Measurements from ENCODE around the gene FRS3.

DNA sequence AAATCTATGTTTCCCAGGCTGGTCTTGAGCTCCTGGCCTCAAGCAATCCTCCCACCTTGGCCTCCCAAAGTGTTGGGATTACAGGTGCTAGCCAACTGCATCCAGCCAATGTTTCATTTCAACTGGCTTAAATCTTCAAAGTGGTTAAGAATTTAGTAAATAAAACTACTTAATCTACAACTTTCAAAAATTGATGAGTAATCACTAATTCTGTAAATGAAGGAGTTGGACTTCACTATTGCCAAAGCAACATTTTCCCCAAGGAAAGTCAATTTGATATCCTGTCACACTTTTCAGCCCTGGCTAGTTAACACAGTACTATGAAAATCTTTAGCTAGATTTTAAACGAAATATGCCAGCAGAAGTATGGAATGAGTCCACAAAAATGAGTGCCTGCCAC, 11.6 kb upstream of the FRS3 start:
- TF ChIP-seq EZH2 (IDR thresholded peaks at IDR 0.05) (no peak), POLR2AphosphoS5 (IDR thresholded peaks at IDR 0.05; ENCODE audit: borderline replicate concordance, low read depth, low read length) (no peak)
